Measurements from ENCODE around the gene CACUL1. TPM values are rescaled to one million over a fixed set of nuclear protein-coding genes. Genes with fewer than 3 reads are reported as not detected.

CACUL1 gene
- total RNA-seq, 1 experiment from 2014 or later = 38.5 TPM

- Histone ChIP-seq H3K79me1 (ENCODE audit: insufficient read depth, low read depth, low read length, poor library complexity, severe bottlenecking) (no peaks in the 10 kb centered on the region), H4K20me1 (ENCODE audit: control insufficient read depth, insufficient read depth, insufficient read length) (no peaks in the 10 kb centered on the region), H3K9ac (ENCODE audit: extremely low read depth, insufficient read length, low read length) (no peak overlapping the region), H2BK15ac (ENCODE audit: low read depth, low read length) (no peak overlapping the region), H2AFZ (ENCODE audit: low read length) (no peak overlapping the region), H3K23ac (ENCODE audit: insufficient read length, low read depth, low read length) (no peak overlapping the region), H3K9me3 (ENCODE audit: control insufficient read depth, low read depth, low read length) (peaks cover 6% of the 10 kb centered on the region), H3K23me2 (ENCODE audit: insufficient read length, low read depth, low read length, poor library complexity, severe bottlenecking) (no peaks in the 10 kb centered on the region), H3K4me1 (ENCODE audit: insufficient read depth, low read length) (no peaks in the 10 kb centered on the region), H3K14ac (ENCODE audit: insufficient read depth, low read length) (no peak overlapping the region), H2BK120ac (ENCODE audit: low read depth, low read length, poor library complexity, severe bottlenecking) (no peak overlapping the region), H3K18ac (ENCODE audit: insufficient read length, low read depth, low read length) (no peak overlapping the region), H3K79me2 (ENCODE audit: insufficient read depth, low read length) (no peaks in the 10 kb centered on the region), H3K27me3 (ENCODE audit: insufficient read depth, low read length) (no peaks in the 10 kb centered on the region; the same call in 1 of the 2 replicates), H3K4ac (ENCODE audit: low read depth, low read length) (no peak overlapping the region), H4K91ac (ENCODE audit: insufficient read length, low read depth, low read length) (no peak overlapping the region), H2BK12ac (ENCODE audit: insufficient read length, low read depth, low read length) (no peak overlapping the region), H2BK20ac (ENCODE audit: low read depth, low read length, poor library complexity, severe bottlenecking) (no peak overlapping the region), H4K5ac (ENCODE audit: insufficient read length, low read depth, low read length) (no peak overlapping the region), H3K56ac (ENCODE audit: insufficient read length, low read depth, low read length) (no peak overlapping the region), H3K4me2 (ENCODE audit: insufficient read depth, insufficient read length, low read length) (no peak overlapping the region), H2BK5ac (ENCODE audit: insufficient read length, low read length) (no peak overlapping the region), H4K8ac (replicated peaks; ENCODE audit: insufficient read length, low read depth, low read length) (no peak overlapping the region), H3T11ph (ENCODE audit: low read length) (no peak overlapping the region), H3K27ac (ENCODE audit: insufficient read length, low read depth, low read length) (no peak overlapping the region), H2AK5ac (ENCODE audit: insufficient read length, low read length) (no peak overlapping the region)
- Mint-ChIP-seq H3K27me3 (ENCODE audit: low read depth) (peaks cover 69% of the 10 kb centered on the region), H3K36me3 (ENCODE audit: insufficient read depth in 1 of 3, low read depth in 3 of 3) (peaks cover 0 to 5% (median 3%) of the 10 kb centered on the region in 3 experiments; a peak in 5 of 7 replicates), H3K4me3 (no peak overlapping the region), H3K9me3 (peaks cover 13 to 20% of the 10 kb centered on the region in 2 experiments), H3K27ac (no peak overlapping the region), H3K4me1 (peaks cover 13 to 24% of the 10 kb centered on the region in 2 experiments)
- no peak for DNase-seq
- WGBS (ENCODE audit: extremely low coverage, insufficient read length, low lambda C conversion rate) = no CpG with 5 or more reads among the region's 2 CpGs
- TF ChIP-seq CTCF (conservative IDR thresholded peaks at IDR 0.05) = no peak
These were observed 112.5 kb downstream of the CACUL1 start for GRCh38 chr10:118642228-118642627.

All from H9 (cell line).